MCF 10A (cell line): ENCODE measurements around the gene UNC79. TPM values are rescaled to one million over a fixed set of nuclear protein-coding genes. Genes with fewer than 3 reads are reported as not detected.

Experiments
- BruUV-seq: library from RNA; stranded (reverse); fragments of 400-500 nt; replicated peaks from 2 replicates; lab custom pipeline; 2021; lab: Mats Ljungman, UMichigan
- CTCF ChIA-PET: fragments of 300-600 bp; sonication (Branson Sonifier 250); formaldehyde crosslinking; extraction: SDS; loops from one replicate; lab custom pipeline; 2021; ENCODE audit warnings: antibody characterized with exemption, inconsistent platforms; lab: Yijun Ruan, JAX
- POLR2A ChIA-PET: fragments of 300-600, 350-650 bp; sonication (Branson Sonifier 250); formaldehyde crosslinking; extraction: SDS; loops from one replicate; lab custom pipeline; 2020; ENCODE audit warnings: antibody characterized with exemption, inconsistent platforms; lab: Yijun Ruan, JAX
- DNase-seq: peaks from one replicate; pipeline ENCODE4 v3.0.0-alpha.2; 2018; ENCODE audit not compliant: unreplicated experiment
- H3K27ac Mint-ChIP-seq: one replicate; pipeline ENCODE4 v1.8.0; 2022; ENCODE audit warnings: mild to moderate bottlenecking, low read depth, mixed read lengths; ENCODE audit not compliant: unreplicated experiment
- H3K27me3 Mint-ChIP-seq: one replicate; pipeline ENCODE4 v1.8.0; 2022; ENCODE audit warnings: mixed read lengths; ENCODE audit not compliant: insufficient read depth, unreplicated experiment
- H3K36me3 Mint-ChIP-seq: one replicate; pipeline ENCODE4 v1.8.0; 2022; ENCODE audit warnings: mild to moderate bottlenecking, moderate library complexity, mixed read lengths; ENCODE audit not compliant: insufficient read depth, unreplicated experiment
- H3K4me1 Mint-ChIP-seq: one replicate; pipeline ENCODE4 v1.8.0; 2022; ENCODE audit warnings: mixed read lengths; ENCODE audit not compliant: insufficient read depth, unreplicated experiment
- H3K4me3 Mint-ChIP-seq: one replicate; pipeline ENCODE4 v1.8.0; 2022; ENCODE audit warnings: mild to moderate bottlenecking, moderate library complexity, mixed read lengths; ENCODE audit not compliant: unreplicated experiment
- H3K9me3 Mint-ChIP-seq: one replicate; pipeline ENCODE4 v1.8.0; 2022; ENCODE audit warnings: mixed read lengths; ENCODE audit not compliant: unreplicated experiment
- intact Hi-C: fragments of 100-400 bp; cut with micrococcal nuclease; formaldehyde crosslinking; loops from 2 replicates; pipeline ENCODE4 v1.14.1; 2022
- total RNA-seq: library from RNA; stranded (reverse); gene quantifications from 2 replicates; pipeline ENCODE4 v1.2.3, GENCODE V29; 2022
- TF ChIP-seq, protein P1 (sequence below): fragments of 200-600 bp; IDR thresholded peaks from one replicate; pipeline ENCODE4 v1.8.0; 2022; ENCODE audit warnings: antibody characterized with exemption, mild to moderate bottlenecking; ENCODE audit not compliant: unreplicated experiment

The UNC79 gene
- total RNA-seq, 1 experiment from 2014 or later = 0.05 TPM

DNA sequence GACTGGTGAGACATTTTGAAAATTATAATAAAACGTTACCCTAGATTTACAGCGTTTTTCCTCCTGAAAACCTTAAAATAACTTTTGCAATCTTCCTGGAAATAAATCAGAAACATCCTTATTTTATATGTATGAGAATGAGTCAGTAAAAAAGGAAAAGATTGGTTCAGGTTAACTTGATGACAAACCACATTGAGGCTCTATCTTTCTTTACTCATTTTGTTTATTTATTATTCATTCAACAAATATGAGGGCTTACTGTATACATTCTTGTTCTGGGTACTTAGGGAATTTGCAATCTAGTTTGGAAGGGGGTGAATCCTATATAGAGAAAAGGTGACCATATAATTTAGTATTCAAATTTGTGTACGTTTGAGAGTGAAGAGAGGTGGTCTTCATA is 156.6 kb downstream of the UNC79 start:
- ChIA-PET POLR2A (interaction anchor here (1.2 kb wide), 1 partner anchor 47 kb away, joined by 3 read pairs; no protein-coding TSS in a partner anchor), CTCF (no interaction called here)
- Mint-ChIP-seq H3K9me3 (no peaks in the 10 kb centered on the region), H3K27me3 (peaks cover 40% of the 10 kb centered on the region), H3K27ac (no peak overlapping the region), H3K4me1 (no peaks in the 10 kb centered on the region), H3K4me3 (no peak overlapping the region), H3K36me3 (no peaks in the 10 kb centered on the region)
- no TSS peak for BruUV-seq
- DNase-seq = no peak
- TF ChIP-seq, protein P1, sequence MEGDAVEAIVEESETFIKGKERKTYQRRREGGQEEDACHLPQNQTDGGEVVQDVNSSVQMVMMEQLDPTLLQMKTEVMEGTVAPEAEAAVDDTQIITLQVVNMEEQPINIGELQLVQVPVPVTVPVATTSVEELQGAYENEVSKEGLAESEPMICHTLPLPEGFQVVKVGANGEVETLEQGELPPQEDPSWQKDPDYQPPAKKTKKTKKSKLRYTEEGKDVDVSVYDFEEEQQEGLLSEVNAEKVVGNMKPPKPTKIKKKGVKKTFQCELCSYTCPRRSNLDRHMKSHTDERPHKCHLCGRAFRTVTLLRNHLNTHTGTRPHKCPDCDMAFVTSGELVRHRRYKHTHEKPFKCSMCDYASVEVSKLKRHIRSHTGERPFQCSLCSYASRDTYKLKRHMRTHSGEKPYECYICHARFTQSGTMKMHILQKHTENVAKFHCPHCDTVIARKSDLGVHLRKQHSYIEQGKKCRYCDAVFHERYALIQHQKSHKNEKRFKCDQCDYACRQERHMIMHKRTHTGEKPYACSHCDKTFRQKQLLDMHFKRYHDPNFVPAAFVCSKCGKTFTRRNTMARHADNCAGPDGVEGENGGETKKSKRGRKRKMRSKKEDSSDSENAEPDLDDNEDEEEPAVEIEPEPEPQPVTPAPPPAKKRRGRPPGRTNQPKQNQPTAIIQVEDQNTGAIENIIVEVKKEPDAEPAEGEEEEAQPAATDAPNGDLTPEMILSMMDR = no peak
- intact Hi-C loops = no loop called here

DNA sequence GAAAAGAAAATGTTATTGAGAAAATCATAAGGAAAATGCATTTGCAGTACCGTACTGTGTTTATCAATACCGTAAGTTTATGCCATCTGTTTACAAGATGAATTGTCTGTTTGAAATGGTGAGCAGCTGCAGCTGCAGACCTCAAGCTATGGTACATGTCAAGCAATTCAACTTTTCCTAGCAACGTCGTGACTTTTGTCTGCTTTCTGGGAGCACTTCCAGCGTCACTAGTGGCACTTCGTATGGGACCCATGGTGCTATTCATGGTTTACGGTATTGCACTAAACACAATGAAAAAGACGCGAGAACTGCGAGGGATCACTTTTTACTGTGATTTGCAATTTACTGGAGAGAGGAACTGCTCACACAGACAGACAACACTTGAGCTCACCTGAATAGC is 160.8 kb downstream of the UNC79 start:
- ChIA-PET POLR2A (interaction anchor here (0.6 kb wide), 1 partner anchor 170 kb away, joined by 4 read pairs; no protein-coding TSS in a partner anchor), CTCF (no interaction called here)
- Mint-ChIP-seq H3K27me3 (peaks cover 70% of the 10 kb centered on the region), H3K9me3 (no peaks in the 10 kb centered on the region), H3K27ac (no peak overlapping the region), H3K4me3 (no peak overlapping the region), H3K4me1 (no peaks in the 10 kb centered on the region), H3K36me3 (no peaks in the 10 kb centered on the region)
- no peak for DNase-seq
- TF ChIP-seq, protein P1 = no peak
- intact Hi-C loops = no loop called here
- no TSS peak for BruUV-seq

DNA sequence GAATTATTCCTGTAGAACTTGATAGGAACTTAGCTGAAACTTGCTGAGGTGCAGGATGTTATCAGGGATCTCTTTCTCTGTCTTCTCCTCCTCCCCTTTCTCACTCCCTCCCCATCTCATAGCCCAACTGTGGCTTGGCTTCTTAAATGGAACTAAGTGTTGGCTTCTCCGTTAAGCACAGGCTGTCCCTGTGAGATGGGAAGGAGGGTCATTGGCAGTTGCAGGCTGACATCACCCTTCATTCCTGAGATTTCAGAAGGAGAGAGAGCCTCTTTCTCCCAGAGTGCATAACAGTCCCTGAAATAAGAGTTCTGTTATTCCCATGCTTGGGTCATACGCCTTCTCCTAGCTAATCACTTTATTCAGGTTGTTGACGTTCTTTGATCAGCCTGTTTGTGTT is 162.0 kb downstream of the UNC79 start:
- intact Hi-C loops = no loop called here
- Mint-ChIP-seq H3K27ac (no peak overlapping the region), H3K27me3 (peaks cover 64% of the 10 kb centered on the region), H3K4me3 (no peak overlapping the region), H3K36me3 (no peaks in the 10 kb centered on the region), H3K9me3 (no peaks in the 10 kb centered on the region), H3K4me1 (no peaks in the 10 kb centered on the region)
- POLR2A ChIA-PET = no interaction called here
- TF ChIP-seq, protein P1 = no peak
- no TSS peak for BruUV-seq
- DNase-seq = no peak
- CTCF ChIA-PET = no interaction called here

DNA sequence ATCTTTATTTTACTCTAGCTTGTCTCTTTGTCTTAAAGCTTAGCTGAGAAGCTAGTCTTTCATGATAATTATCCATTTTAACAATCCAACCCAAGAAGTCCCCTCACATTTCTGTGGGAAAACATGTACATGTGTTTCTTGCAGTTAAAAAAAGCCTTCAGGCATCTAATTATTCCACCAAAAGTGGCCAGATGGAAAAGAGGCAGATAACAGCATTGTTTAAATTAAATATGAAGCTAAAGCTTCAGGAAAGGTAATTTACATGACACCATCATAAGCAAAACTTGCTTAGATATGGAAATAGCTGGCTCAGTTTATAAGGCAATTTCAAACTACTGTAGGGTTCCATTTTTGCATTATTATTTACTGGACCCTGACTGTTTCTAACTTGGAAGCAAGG is 175.4 kb downstream of the UNC79 start:
- no peaks in the 10 kb centered on the region for H3K4me1 Mint-ChIP-seq
- no peaks in the 10 kb centered on the region for H3K36me3 Mint-ChIP-seq
- ChIA-PET POLR2A (no interaction called here), CTCF (interaction anchor here (0.5 to 0.7 kb wide), 2 partner anchors 9 to 399 kb away, joined by 3 read pairs; partner anchors contain the start of genes GON7 and UBR7)
- BruUV-seq = no TSS peak
- peaks cover 43% of the 10 kb centered on the region for H3K27me3 Mint-ChIP-seq
- no peak overlapping the region for H3K4me3 Mint-ChIP-seq
- no peak overlapping the region for H3K27ac Mint-ChIP-seq
- no peak for DNase-seq
- TF ChIP-seq, protein P1 = no peak
- no peaks in the 10 kb centered on the region for H3K9me3 Mint-ChIP-seq
- intact Hi-C loops = no loop called here
